ENCODE results near the gene SH2D7. TPM values are rescaled to one million over a fixed set of nuclear protein-coding genes. Genes with fewer than 3 reads are reported as not detected.

SH2D7 gene
- total RNA-seq, 1 experiment from 2014 or later = not detected

- ChIA-PET CTCF (no interaction called here), POLR2A (ENCODE audit: unreplicated experiment) (no interaction called here)
- intact Hi-C loops (cut with micrococcal nuclease) = no loop called here
- ATAC-seq = no peak
- H3K4me3 ChIP-seq (ENCODE audit: low read length) = no peak overlapping the region
- H2AFZ ChIP-seq (ENCODE audit: low read length) = no peak overlapping the region
- H3K9me2 ChIP-seq (replicated peaks; ENCODE audit: low read length) = no peaks in the 10 kb centered on the region
- H3K9me3 ChIP-seq (ENCODE audit: low read length) = no peaks in the 10 kb centered on the region
- H3K4me2 ChIP-seq (ENCODE audit: low read length) = no peak overlapping the region
- no peaks in the 10 kb centered on the region for H3F3A ChIP-seq (ENCODE audit: low read length, unreplicated experiment)
- H3K79me2 ChIP-seq (ENCODE audit: low read length) = no peaks in the 10 kb centered on the region
- no peak for TF ChIP-seq EZH2phosphoT487 (IDR thresholded peaks at IDR 0.05; ENCODE audit: borderline replicate concordance, low read length)
- no peak for TF ChIP-seq CTCF (conservative IDR thresholded peaks at IDR 0.05; ENCODE audit: low read depth, low read length)
- TF ChIP-seq EZH2 (IDR thresholded peaks at IDR 0.05; ENCODE audit: low read length, unreplicated experiment) = no peak
- H4K20me1 ChIP-seq (ENCODE audit: low read length) = no peaks in the 10 kb centered on the region
- no peaks in the 10 kb centered on the region for H3K27me3 ChIP-seq (ENCODE audit: low read length)
- no peaks in the 10 kb centered on the region for H3K4me1 ChIP-seq (ENCODE audit: insufficient read depth, low read length)
- H3K9ac ChIP-seq (ENCODE audit: low read length) = no peak overlapping the region
- no peaks in the 10 kb centered on the region for H3K36me3 ChIP-seq (ENCODE audit: low read depth, low read length)
- BruUV-seq (replicated peaks) = no TSS peak
- H3K27ac ChIP-seq (ENCODE audit: low read length) = no peak overlapping the region
- no peak for DNase-seq
Observed at GRCh38 chr15:78084449-78084750, 8.0 kb upstream of the SH2D7 start.

- no peak for TF ChIP-seq CTCF (conservative IDR thresholded peaks at IDR 0.05; ENCODE audit: low read depth, low read length)
- TF ChIP-seq EZH2 (IDR thresholded peaks at IDR 0.05; ENCODE audit: low read length, unreplicated experiment) = no peak
- no peak for TF ChIP-seq EZH2phosphoT487 (IDR thresholded peaks at IDR 0.05; ENCODE audit: borderline replicate concordance, low read length)
- Histone ChIP-seq H4K20me1 (ENCODE audit: low read length) (no peaks in the 10 kb centered on the region), H3K27ac (ENCODE audit: low read length) (no peak overlapping the region), H3K9ac (ENCODE audit: low read length) (no peak overlapping the region), H3K4me2 (ENCODE audit: low read length) (no peak overlapping the region), H3K36me3 (ENCODE audit: low read depth, low read length) (no peaks in the 10 kb centered on the region), H3K4me1 (ENCODE audit: insufficient read depth, low read length) (no peaks in the 10 kb centered on the region), H3K4me3 (ENCODE audit: low read length) (no peak overlapping the region), H3K9me3 (ENCODE audit: low read length) (no peaks in the 10 kb centered on the region), H3K79me2 (ENCODE audit: low read length) (no peaks in the 10 kb centered on the region), H3K27me3 (ENCODE audit: low read length) (no peaks in the 10 kb centered on the region), H3F3A (ENCODE audit: low read length, unreplicated experiment) (no peaks in the 10 kb centered on the region), H3K9me2 (replicated peaks; ENCODE audit: low read length) (no peaks in the 10 kb centered on the region), H2AFZ (ENCODE audit: low read length) (no peak overlapping the region)
- BruUV-seq (replicated peaks) = no TSS peak
- intact Hi-C loops (cut with micrococcal nuclease) = no loop called here
- DNase-seq (no peak), ATAC-seq (no peak)
- ChIA-PET CTCF (no interaction called here), POLR2A (ENCODE audit: unreplicated experiment) (no interaction called here)
Observed at GRCh38 chr15:78085928-78086327, 6.4 kb upstream of the SH2D7 start.

- Histone ChIP-seq H3K4me1 (ENCODE audit: insufficient read depth, low read length) (no peaks in the 10 kb centered on the region), H3K36me3 (ENCODE audit: low read depth, low read length) (no peaks in the 10 kb centered on the region), H3K4me2 (ENCODE audit: low read length) (no peak overlapping the region), H3K9me2 (replicated peaks; ENCODE audit: low read length) (no peaks in the 10 kb centered on the region), H3K27ac (ENCODE audit: low read length) (no peak overlapping the region), H4K20me1 (ENCODE audit: low read length) (no peaks in the 10 kb centered on the region), H3K9me3 (ENCODE audit: low read length) (no peaks in the 10 kb centered on the region), H3K79me2 (ENCODE audit: low read length) (no peaks in the 10 kb centered on the region), H3K4me3 (ENCODE audit: low read length) (no peak overlapping the region), H2AFZ (ENCODE audit: low read length) (no peak overlapping the region), H3K9ac (ENCODE audit: low read length) (no peak overlapping the region), H3F3A (ENCODE audit: low read length, unreplicated experiment) (no peaks in the 10 kb centered on the region), H3K27me3 (ENCODE audit: low read length) (no peaks in the 10 kb centered on the region)
- POLR2A ChIA-PET (ENCODE audit: unreplicated experiment) = interaction anchor here (0.5 kb wide), 1 partner anchor 17 kb away, joined by 3 read pairs; no protein-coding TSS in a partner anchor
- TF ChIP-seq CTCF (conservative IDR thresholded peaks at IDR 0.05; ENCODE audit: low read depth, low read length) = no peak
- TF ChIP-seq EZH2 (IDR thresholded peaks at IDR 0.05; ENCODE audit: low read length, unreplicated experiment) = no peak
- intact Hi-C loops (cut with micrococcal nuclease) = no loop called here
- CTCF ChIA-PET = no interaction called here
- BruUV-seq (replicated peaks) = no TSS peak
- no peak for DNase-seq
- ATAC-seq = no peak
Observed at GRCh38 chr15:78087951-78088772, 4.2 kb upstream of the SH2D7 start.
